Left renal pelvis (tissue), 4 donors: ENCODE measurements around the gene CCDC92. TPM values are rescaled to one million over a fixed set of nuclear protein-coding genes. Genes with fewer than 3 reads are reported as not detected.
A peak's percentile ranks its signal among the peaks of the same experiment; 100 is the strongest.

Experiments used
- DNase-seq, 4 donors: peaks; one replicate each; pipeline ENCODE4 v3.0.0-alpha.2; 2013; ENCODE audit warnings: low read depth in 4 of 4, low spot score in 3 of 4
- polyA plus RNA-seq, 4 donors: library from polyadenylated mRNA; unstranded; fragments of 120-200 nt; gene quantifications; one replicate each; pipeline ENCODE4 v1.2.1, GENCODE V29; 2013; ENCODE audit not compliant: insufficient read length in 4 of 4

CCDC92 gene, protein sequence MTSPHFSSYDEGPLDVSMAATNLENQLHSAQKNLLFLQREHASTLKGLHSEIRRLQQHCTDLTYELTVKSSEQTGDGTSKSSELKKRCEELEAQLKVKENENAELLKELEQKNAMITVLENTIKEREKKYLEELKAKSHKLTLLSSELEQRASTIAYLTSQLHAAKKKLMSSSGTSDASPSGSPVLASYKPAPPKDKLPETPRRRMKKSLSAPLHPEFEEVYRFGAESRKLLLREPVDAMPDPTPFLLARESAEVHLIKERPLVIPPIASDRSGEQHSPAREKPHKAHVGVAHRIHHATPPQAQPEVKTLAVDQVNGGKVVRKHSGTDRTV
- polyA plus RNA-seq: 10 to 100 TPM; 34.4 to 54.1 (median 42.7) TPM

DNA sequence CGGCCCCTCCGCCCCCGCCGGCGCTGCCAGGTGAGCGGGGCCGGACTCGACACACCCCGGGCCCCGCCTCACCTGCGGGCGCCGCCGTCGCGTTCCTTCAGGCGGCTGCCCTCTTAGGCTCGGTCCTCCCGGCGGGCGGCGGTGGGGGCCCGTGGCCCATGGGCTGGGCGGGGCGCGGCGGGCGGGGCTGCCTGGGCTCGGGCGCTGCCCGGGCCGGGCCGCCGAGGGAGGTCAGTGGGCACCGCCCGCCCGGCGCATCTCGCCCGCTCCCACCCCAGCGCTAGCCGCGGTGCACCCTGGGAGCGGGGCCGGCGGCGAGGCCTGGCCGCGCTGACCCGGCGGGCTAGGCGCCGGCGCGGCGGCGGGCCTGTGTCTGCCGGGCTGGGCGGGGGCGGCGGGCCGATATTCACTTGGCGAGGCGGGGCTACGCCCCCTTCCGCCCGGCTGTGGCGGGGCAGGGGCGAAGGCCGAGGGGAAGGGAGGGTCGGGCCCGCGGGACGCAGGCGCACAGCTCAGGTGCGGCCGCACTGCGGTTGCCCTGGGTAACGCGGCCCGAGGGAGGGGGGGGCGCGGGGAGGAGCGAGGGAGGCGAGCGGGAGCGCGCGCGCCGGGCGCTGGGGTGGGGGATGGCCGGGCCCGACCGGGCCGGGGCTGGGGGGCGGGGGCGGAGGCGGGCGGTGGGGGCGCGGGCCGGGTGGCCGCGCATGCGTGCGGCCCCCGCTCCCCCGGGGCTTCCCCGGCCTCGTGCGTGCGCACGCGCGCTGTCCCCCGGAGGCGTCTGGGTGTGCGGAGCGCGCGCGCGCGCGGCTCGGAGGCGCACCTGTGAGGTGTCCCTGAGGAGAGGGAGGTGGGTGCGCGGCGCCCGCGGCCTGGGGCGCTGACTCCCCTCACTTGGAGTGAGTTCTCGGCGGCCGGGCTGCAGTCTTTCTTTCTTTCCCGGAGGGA lies at the start of gene CCDC92, which contains the start of gene ZNF664:
Gene CCDC92 (minus strand): TSS at position 375 of the 945 bp plus-strand sequence. CDS start 28,526 bp downstream, outside the sequence.
Gene ZNF664 (plus strand): TSS at position 759 of the 945 bp plus-strand sequence. CDS start 38,930 bp downstream, outside the sequence.
- DNase-seq: peak; percentile 79 to 88 (median 86)

DNA sequence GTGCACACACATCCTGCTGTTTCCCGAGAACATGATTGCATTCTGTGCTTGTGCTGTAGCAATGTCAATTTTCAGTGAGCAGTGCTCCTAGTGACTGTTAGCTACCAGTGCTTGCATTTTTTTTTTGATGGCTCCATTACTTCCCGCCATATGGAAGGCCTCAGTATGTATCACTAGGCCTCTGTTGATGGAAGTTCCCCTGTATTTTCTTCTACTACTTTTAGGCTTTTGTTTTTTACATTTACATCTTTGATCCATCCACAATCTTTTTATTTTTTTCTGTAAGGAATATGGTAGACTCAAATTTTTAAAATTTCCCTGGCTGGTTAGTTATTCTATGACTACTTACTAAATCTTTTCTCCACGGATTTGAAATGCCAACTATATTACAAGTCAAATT lies 49.5 kb upstream of the CCDC92 start:
- DNase-seq: no peak

DNA sequence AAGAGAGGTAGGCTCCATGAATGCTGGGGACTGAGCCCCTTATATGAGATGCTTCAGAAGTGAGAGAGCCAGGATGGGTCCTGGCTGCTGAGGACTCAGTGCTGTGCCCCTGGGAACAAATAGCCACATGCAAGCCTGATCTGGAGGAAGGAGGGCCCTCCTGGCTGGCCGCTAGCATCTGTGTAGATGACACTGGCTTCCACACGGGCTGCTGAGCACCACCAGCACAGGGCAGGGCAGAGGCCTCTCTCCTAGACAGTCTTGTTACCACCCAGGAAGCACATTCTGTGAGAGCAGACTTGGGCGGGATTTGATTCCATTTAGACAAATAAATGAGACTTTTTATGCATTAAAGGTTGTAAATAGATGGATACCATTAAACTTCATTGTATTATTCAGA lies 48.4 kb upstream of the CCDC92 start:
- no peak for DNase-seq

DNA sequence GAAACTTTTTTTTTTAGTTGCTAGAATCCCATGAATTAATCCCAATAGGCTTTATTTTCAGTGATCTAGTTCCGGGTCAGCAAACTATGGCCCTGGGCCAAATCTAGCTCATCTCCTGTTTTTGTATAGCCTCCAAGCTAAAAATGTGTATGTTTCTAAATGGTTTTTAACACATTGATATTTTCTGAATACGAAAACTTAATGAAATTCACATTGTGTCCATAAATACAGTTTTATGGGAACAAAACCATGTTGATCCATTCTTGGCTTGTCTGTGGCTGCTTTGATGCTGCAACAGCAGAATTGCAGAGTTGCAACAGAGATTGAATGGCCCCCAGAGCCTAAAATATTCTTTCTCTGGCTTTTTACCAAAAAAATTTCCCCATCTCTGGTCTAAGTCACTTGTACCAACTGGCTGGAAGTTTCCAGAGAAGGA lies 47.9 kb upstream of the CCDC92 start:
- no peak for DNase-seq

DNA sequence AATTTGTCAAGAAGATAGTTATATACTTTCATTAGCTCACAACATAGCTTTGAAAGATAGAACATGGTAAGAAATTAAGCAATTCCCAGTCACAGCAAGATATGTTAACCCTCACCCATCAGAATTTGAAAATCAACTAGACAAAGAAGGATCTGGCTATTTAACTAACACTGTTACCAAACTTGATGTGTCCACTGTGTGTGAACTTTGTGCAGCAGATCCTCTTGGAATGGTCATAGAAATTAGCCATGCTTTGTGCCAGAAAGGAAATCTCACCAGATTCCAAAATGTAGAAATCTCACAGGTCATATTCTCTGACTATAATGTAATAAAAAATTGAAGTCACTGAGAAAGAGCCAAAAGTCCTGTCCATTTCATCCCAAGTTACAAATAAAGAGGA lies 46.5 kb upstream of the CCDC92 start:
- DNase-seq: no peak

DNA sequence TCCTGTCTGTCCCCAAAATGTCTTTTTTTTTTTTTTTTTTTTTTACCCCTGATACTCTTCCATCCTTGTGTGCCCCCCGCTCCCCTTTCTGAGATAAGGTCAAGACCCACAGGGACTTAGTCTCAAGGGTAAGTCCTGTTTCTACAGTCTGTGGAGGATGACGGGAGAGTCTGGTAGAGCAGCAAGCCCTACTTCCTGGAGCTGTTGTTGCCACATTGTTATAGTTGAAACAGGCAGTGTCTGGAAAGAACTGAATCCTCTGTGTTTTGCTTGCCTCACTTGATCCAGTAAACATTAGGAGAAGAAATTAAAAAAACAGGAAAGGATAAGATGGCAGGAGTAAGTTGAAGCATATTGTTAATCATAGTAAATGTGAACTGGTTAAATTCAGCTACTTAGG lies 45.9 kb upstream of the CCDC92 start:
- DNase-seq: no peak

DNA sequence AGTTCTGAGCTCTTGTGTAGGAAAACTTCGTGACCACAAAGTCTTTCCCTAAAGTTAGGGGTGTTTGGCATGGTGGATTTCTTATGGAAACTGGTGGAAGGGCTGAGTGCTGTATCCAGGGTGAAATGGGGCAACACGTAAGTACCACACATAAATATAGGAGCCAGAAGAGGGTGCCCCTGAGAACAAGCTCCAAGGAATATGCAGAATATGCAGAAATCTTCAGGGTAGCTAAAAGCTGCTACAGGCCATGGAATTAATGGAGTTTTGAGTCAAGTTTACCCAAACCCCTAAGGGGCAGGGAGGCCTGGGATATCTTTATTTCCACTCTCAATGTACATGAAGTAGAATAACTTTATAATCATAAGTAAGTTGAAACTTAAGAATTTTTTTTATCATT lies 44.4 kb upstream of the CCDC92 start:
- DNase-seq: no peak

DNA sequence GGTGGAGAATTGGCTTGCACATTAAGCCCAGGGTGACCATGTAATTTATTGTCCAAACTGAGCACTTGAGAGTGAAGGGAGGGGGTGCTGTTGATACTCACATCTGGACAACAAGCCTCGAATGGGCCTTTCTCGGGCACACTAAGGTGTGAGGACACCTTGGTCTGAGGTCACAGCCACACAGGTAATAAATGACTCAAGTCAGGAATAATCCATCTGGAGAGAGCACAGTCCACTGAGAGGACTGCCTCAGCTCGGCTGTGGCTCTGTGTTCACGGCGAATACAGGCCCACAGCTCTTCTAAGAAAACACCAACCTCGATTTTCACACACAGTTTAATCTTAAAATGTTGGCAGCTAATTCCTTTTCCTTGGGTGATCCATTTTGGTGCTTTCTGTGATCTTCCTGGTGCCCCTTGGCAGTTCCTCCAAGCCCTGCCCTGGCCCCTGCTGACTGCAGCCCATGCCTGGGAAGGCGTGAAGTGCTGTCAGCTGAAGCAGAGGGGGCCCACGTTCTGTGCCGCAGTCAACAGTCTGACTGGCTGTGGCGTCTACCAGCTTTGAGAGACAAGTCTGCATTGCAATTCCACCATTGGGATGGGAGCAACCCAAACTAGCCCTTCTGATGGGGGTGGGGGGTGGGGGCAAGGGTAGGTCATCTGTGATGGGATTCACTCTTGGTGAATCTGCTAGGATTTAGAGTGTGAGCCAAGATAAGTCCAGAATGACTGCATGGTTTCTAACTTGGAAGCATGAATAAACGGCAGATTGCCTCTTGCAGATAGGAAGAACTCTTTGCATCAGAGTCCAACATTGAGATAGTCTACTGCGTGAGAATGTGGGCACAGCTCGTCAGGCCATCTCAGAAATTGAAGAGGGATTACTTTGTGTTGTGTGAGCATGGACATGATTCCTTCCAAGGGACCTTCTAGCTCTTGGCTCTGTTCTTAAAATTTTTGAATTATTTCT lies 43.1 kb upstream of the CCDC92 start:
- no peak for DNase-seq

DNA sequence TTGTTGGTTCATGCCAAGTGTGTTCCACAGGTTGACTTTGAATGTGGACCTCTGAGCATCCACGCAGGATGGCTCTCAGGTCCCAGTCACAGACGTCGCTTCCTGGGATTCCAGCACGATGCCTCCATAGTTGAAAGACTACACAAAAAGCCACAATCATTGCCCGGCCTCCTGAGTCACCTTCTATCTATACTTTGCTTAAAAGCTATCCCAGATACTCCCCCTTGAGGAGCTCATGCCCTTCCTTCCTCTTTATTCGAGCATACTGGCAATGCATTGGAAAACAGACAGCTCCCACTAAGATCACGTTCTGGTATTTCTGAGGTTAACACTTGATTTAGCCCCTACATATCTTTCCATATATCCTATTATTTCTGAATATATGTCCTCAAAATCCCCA lies 40.4 kb upstream of the CCDC92 start:
- no peak for DNase-seq

DNA sequence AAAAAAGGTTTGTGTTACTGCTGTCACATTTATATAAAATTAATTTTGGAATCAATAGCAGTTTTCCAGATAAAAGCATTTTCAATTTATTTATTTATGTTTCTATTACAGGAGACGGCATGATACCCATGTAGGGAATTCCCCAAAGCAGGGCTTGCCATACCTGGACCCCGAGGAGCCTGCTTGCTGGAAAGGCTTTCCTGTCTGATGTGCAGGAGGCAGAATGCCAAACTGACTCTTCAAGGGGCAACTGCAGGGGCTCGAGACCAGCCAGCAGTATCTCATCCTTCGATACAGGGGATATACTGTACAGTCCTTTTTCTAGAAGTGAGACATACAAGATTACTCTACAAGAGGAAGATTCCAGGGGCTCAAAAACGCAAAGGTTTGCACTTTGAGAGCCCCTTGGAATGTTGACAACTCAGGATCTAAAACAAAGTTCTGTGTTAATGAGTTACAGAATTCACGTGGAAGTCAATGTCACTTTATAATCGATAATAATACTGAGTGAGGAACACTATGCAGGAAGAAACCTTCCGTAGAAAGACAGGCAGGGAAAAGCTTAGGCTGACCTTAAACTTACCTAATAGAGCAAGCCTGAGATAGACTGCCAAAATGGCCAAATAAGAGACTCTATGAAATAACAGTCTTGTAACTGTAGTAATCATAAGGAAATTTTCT lies 38.9 kb upstream of the CCDC92 start:
- DNase-seq: no peak

DNA sequence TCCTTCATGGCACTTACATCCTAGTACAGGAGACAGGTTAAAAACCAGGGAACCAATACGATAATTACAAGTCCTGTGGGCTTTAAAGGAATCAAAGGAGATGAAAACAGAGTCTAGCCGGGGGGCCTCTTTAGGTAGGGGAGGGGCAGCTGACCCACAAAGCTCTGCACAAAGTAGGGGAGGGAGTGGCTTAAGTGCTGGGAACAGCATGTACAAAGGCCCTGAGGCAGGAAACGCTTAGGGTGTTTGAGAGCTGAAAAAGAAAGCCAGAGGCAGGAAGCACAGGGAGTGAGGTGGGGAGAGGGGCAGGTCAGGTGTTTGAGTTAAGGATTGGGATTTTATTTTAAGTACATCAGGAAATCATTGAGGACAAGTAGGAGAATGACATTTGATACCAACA lies 38.1 kb upstream of the CCDC92 start:
- DNase-seq: no peak

DNA sequence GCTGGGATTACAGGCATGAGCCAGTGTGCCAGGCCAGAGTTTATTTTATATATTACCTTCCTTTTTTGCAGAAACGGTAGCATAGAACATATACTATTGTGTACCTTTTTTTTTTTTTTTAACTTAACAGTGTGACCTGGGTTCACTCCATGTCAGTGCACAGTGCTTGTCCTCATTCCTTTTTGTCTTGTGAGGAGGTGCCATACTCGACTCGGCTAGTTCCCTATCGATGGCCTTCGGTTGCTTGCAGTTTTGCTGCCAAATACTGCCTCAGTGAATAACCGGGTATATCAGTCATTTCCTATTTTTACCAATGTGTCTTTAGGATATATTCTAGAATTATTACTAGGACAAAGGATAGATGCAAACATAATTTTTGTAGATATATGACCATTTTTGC lies 37.1 kb upstream of the CCDC92 start:
- DNase-seq: no peak

DNA sequence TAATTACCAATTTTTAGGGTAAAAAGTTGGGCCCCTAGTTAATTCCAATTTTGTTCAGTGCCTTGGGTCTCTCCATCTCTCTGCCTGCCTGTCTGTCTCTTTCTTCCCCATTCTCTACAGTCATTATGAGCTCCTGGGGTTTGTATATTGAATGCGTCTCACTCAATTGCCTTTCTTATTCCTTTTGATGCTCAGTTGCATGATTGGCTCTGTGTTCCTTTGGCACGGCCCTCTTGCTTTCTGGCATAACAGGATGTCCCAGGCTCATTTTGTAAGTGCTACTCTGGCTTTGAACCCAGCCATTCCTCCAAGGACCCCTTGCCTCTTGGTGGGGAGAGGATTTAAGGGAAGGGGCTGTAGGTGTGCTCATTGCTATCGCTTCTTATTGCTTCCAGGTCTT lies 36.0 kb upstream of the CCDC92 start:
- DNase-seq: no peak

DNA sequence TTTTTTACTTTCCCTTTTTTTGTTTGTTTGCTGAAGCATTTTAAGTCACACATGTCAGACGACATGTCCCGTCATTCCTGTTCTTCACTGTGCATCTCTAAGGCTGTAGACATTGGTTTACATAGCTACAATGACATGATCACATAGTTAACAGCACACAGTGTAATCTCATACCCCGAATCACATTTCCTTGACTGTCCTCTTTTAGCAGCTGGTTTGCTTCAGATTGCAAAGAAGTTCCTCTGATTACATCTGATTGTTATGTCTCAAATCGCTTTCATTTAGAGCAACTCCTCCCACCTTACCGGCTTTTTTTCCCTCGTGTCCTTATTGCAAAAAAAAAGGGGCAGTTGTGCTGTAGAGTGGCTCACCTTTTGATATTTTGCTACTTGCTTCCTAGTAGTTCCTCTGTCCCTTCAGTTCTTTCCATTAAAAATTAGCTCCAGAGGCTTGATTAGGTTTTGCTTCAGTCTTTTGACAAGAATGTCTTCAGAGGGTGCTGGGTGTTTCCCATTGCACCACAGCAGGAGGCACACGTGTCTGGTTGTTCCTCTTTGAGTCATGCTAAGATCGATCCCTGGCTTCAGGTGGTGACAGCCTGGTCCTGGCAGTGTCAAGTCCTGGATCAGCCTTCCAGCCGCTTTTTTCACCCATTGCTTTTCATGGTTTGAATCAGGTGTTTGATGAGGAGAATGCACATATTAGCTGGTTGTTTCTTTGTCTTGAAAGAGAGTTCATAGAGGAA lies 35.4 kb upstream of the CCDC92 start:
- no peak for DNase-seq

DNA sequence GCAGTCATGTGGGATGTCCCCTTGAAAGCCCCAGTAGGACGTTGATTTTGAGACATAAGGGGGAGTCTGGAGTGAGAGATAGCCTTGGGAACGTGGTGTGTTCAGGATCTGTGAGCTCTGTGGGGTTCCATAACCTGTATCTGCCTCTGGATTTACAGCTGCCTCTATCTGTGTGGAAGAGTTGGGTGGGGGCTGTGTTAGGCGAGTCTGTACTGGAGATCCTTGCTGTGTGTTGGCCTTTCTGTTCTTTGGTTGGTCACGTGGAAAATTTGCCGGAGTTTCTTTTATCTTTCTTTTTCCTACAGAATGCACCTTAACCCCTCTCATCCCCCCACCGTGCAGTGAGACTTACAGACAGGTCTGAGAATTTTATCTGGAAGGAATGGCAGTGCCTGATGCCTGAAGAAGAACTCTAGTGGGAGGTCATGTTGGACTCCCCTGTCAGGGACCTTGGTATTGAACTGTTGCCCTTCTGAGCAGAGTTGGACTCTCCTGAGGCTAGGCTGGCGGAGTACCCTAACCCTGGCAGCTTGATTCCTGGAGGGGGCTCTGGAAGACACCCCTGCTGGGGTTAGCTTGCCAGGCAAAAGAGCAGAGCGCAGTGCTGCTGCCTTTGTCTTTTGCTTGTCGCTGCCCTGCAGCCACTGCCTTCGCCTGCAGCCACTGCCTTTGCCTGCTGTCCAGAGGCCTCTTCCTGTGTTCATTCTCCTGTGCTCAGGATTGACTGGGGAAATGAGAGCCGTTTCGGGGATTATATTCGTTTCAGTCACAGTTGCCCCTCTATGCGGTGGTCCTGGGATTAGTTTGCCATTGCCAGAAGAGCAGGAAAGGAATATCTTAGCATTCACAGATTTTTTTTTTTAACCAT lies 34.4 kb upstream of the CCDC92 start:
- DNase-seq: no peak

DNA sequence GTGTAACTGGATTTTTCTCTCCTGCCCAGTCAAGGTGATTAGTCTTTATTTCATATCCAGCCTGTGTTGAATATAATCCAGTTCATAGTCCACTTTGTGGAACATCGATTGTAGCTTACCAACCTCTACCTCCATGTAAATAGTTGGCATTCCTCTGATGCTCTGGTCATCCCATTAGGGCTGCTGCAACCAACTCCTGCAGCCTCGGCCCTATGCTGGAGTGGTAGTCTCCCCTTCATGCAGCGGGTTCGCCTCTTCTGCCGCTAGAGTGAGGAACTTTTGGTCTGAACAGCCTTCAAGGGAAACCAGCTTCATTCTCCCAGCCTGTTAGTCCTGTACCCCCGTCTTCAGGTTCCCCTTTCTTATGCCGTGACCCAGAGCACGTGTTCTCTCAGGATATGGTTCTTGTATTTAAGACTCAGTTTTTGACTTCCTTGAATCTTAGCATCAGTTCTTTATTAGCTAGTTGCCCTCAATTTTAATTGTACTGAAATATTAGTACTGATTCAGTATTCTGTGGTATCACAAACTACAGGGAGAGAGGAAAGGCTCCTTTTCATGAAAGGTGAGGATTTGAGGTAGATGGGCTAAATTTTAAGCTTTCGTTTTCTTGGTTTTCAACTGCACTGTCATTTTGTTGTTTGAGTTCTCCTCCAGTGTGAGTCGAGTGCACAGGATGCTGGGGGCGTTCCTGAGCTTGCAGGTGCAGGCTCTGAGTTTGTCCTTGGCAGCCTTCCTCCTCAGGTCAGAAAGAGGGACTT lies 33.6 kb upstream of the CCDC92 start:
- no peak for DNase-seq

DNA sequence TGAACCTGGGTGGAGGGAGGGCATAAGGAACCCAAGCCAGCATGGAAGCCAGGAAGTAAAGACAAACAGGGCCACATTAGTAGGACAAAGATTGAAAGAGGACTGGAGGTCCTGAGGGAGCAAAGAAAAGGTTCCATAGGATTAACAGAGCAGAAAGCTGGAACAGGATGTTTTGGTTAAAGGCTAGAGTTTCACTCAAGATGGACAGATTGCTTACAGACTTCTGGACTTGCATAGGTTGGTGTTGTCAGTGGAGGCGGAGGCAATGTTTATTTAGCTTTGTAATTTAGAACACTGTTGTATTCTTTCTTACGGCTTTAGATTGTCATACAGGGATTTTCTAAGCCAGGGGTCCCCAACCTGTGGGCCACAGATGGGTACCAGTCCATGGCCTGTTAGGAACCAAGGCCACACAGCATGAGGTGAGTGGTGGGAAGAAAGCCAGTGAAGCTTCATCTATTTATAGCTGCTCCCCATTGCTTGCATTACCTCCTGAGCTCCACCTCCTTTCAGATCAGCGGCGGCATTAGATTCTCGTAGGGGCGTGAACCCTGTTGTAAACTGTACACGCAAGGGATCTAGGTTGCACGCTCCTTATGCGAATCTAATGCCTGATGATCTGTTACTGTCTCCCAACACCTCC lies 31.7 kb upstream of the CCDC92 start:
- no peak for DNase-seq
